Measurements from ENCODE around the gene BTNL2.

Gene BTNL2

GRCh38 chr6:32391505-32391904 lies 15.5 kb downstream of the BTNL2 start:
- in situ Hi-C loops (cut with HindIII; ENCODE audit: low sequenced_read_pairs): no loop called here
- no peak for TF ChIP-seq CTCF (IDR thresholded peaks at IDR 0.05; ENCODE audit: low read depth, low read length)
- H3K4me3 ChIP-seq (ENCODE audit: low read depth, low read length): no peak overlapping the region
- DNase-seq (ENCODE audit: low read depth, low spot score): no peak

- no peak for DNase-seq (ENCODE audit: low read depth, low spot score)
- in situ Hi-C loops (cut with HindIII; ENCODE audit: low sequenced_read_pairs): no loop called here
- H3K4me3 ChIP-seq (ENCODE audit: low read depth, low read length): no peak overlapping the region
- no peak for TF ChIP-seq CTCF (IDR thresholded peaks at IDR 0.05; ENCODE audit: low read depth, low read length)
These were observed 19.2 kb downstream of the BTNL2 start for GRCh38 chr6:32387589-32388340.

- in situ Hi-C loops (cut with HindIII; ENCODE audit: low sequenced_read_pairs): no loop called here
- DNase-seq (ENCODE audit: low read depth, low spot score): no peak
- TF ChIP-seq CTCF (IDR thresholded peaks at IDR 0.05; ENCODE audit: low read depth, low read length): no peak
- no peak overlapping the region for H3K4me3 ChIP-seq (ENCODE audit: low read depth, low read length)
These were observed 20.9 kb downstream of the BTNL2 start for GRCh38 chr6:32386040-32386439.

GRCh38 chr6:32382757-32383420 lies 24.1 kb downstream of the BTNL2 start:
- TF ChIP-seq CTCF (IDR thresholded peaks at IDR 0.05; ENCODE audit: low read depth, low read length): no peak
- no peak for DNase-seq (ENCODE audit: low read depth, low spot score)
- no peak overlapping the region for H3K4me3 ChIP-seq (ENCODE audit: low read depth, low read length)
- in situ Hi-C loops (cut with HindIII; ENCODE audit: low sequenced_read_pairs): no loop called here

- DNase-seq (ENCODE audit: low read depth, low spot score): no peak
- no peak overlapping the region for H3K4me3 ChIP-seq (ENCODE audit: low read depth, low read length)
- TF ChIP-seq CTCF (IDR thresholded peaks at IDR 0.05; ENCODE audit: low read depth, low read length): no peak
- in situ Hi-C loops (cut with HindIII; ENCODE audit: low sequenced_read_pairs): no loop called here
These were observed 27.4 kb downstream of the BTNL2 start for GRCh38 chr6:32379545-32379944.

- no peak overlapping the region for H3K4me3 ChIP-seq (ENCODE audit: low read depth, low read length)
- no peak for TF ChIP-seq CTCF (IDR thresholded peaks at IDR 0.05; ENCODE audit: low read depth, low read length)
- no peak for DNase-seq (ENCODE audit: low read depth, low spot score)
- in situ Hi-C loops (cut with HindIII; ENCODE audit: low sequenced_read_pairs): no loop called here
These were observed 31.0 kb downstream of the BTNL2 start for GRCh38 chr6:32375739-32376529.
